ENCODE measurements around the gene CCDC192. TPM values are rescaled to one million over a fixed set of nuclear protein-coding genes. Genes with fewer than 3 reads are reported as not detected.

CCDC192 gene
- total RNA-seq, 2 experiments from 2014 or later, result not detected

- H3K36me3 Mint-ChIP-seq (ENCODE audit: low read depth), result no peaks in the 10 kb centered on the region
- H3K4me1 Mint-ChIP-seq (ENCODE audit: low read depth), result no peaks in the 10 kb centered on the region
- Histone ChIP-seq H3K9me3 (ENCODE audit: control insufficient read depth in 1 of 2, insufficient read depth in 1 of 2, low read length in 2 of 2) (no peaks in the 10 kb centered on the region), H3K4me1 (ENCODE audit: insufficient read depth, low read length) (no peaks in the 10 kb centered on the region), H3K4me3 (ENCODE audit: low read length) (no peak overlapping the region), H3K36me3 (ENCODE audit: insufficient read depth, low read length) (no peaks in the 10 kb centered on the region), H3K27ac (ENCODE audit: low read depth in 1 of 2, low read length in 2 of 2) (no peak overlapping the region), H3K27me3 (ENCODE audit: control insufficient read depth in 1 of 2, insufficient read depth in 2 of 2, low read length in 2 of 2) (no peaks in the 10 kb centered on the region)
- no peak overlapping the region for H3K27ac Mint-ChIP-seq
- no peaks in the 10 kb centered on the region for H3K27me3 Mint-ChIP-seq
- no peak overlapping the region for H3K4me3 Mint-ChIP-seq
- no peak for DNase-seq
- intact Hi-C loops (cut with DNase I, micrococcal nuclease), result no loop called here
- ATAC-seq (ENCODE audit: poor library complexity), result no peak
- ChIA-PET POLR2A (no interaction called here), CTCF (no interaction called here)
- no peaks in the 10 kb centered on the region for H3K9me3 Mint-ChIP-seq
- no peak for TF ChIP-seq CTCF (IDR thresholded peaks at IDR 0.05)
Observed at GRCh38 chr5:127925916-127926315, 222.7 kb downstream of the CCDC192 start.

- no peak for TF ChIP-seq CTCF (IDR thresholded peaks at IDR 0.05)
- Mint-ChIP-seq H3K27me3 (no peaks in the 10 kb centered on the region), H3K4me3 (no peak overlapping the region), H3K4me1 (ENCODE audit: low read depth) (no peaks in the 10 kb centered on the region), H3K27ac (no peak overlapping the region), H3K36me3 (ENCODE audit: low read depth) (no peaks in the 10 kb centered on the region), H3K9me3 (no peaks in the 10 kb centered on the region)
- no peak for DNase-seq
- Histone ChIP-seq H3K9me3 (ENCODE audit: control insufficient read depth in 1 of 2, insufficient read depth in 1 of 2, low read length in 2 of 2) (no peaks in the 10 kb centered on the region), H3K4me1 (ENCODE audit: insufficient read depth, low read length) (no peaks in the 10 kb centered on the region), H3K36me3 (ENCODE audit: insufficient read depth, low read length) (no peaks in the 10 kb centered on the region), H3K27ac (ENCODE audit: low read depth in 1 of 2, low read length in 2 of 2) (no peak overlapping the region), H3K27me3 (ENCODE audit: control insufficient read depth in 1 of 2, insufficient read depth in 2 of 2, low read length in 2 of 2) (no peaks in the 10 kb centered on the region), H3K4me3 (ENCODE audit: low read length) (no peak overlapping the region)
- ChIA-PET CTCF (no interaction called here), POLR2A (no interaction called here)
- no peak for ATAC-seq (ENCODE audit: poor library complexity)
- intact Hi-C loops (cut with DNase I, micrococcal nuclease), result no loop called here
Observed at GRCh38 chr5:127926974-127927373, 223.8 kb downstream of the CCDC192 start.

GRCh38 chr5:127928053-127928452, 224.9 kb downstream of the CCDC192 start:
- no peaks in the 10 kb centered on the region for H3K9me3 ChIP-seq (ENCODE audit: control insufficient read depth in 1 of 2, insufficient read depth in 1 of 2, low read length in 2 of 2)
- Mint-ChIP-seq H3K36me3 (ENCODE audit: low read depth) (no peaks in the 10 kb centered on the region), H3K9me3 (no peaks in the 10 kb centered on the region), H3K4me3 (no peak overlapping the region), H3K27ac (no peak overlapping the region), H3K27me3 (no peaks in the 10 kb centered on the region), H3K4me1 (ENCODE audit: low read depth) (no peaks in the 10 kb centered on the region)
- H3K27me3 ChIP-seq (ENCODE audit: control insufficient read depth in 1 of 2, insufficient read depth in 2 of 2, low read length in 2 of 2), result no peaks in the 10 kb centered on the region
- DNase-seq (no peak), ATAC-seq (ENCODE audit: poor library complexity) (no peak)
- no peaks in the 10 kb centered on the region for H3K36me3 ChIP-seq (ENCODE audit: insufficient read depth, low read length)
- no peak overlapping the region for H3K27ac ChIP-seq (ENCODE audit: low read depth in 1 of 2, low read length in 2 of 2)
- CTCF ChIA-PET, result interaction anchor here (0.7 kb wide), 2 partner anchors 829 to 1224 kb away, joined by 3 to 5 read pairs; no protein-coding TSS in a partner anchor
- POLR2A ChIA-PET, result no interaction called here
- H3K4me1 ChIP-seq (ENCODE audit: insufficient read depth, low read length), result no peaks in the 10 kb centered on the region
- TF ChIP-seq CTCF (IDR thresholded peaks at IDR 0.05), result no peak
- intact Hi-C loops (cut with DNase I, micrococcal nuclease), result no loop called here
- H3K4me3 ChIP-seq (ENCODE audit: low read length), result no peak overlapping the region

Measured in CD4-positive, alpha-beta T cell (primary cell).